ENCODE results near the gene MYRFL. TPM values are rescaled to one million over a fixed set of nuclear protein-coding genes. Genes with fewer than 3 reads are reported as not detected.

Gene MYRFL
- total RNA-seq, 4 donors from 2014 or later: 1.5 TPM; not detected in 3

DNA sequence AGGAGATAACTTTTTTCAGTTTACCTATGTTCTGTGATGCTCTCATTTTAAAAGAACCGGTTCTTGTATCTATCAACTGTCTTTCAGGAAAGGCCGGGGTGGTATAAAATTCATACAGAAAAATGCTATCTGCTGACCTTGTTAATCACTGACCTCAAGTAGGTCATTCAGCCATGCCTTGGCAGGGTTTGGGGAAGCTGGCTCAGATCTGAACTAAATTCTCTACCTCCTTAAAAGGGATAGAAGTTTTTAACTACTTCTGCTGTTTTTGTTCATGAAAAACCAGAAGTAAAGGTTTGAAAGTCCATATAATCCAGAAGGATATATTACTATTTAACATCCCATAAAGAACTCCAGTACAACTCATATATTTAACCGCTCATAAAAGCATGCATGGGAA, 10.1 kb downstream of the MYRFL start:
- no peaks in the 10 kb centered on the region for H3K27me3 ChIP-seq
- H3K4me3 ChIP-seq: no peak overlapping the region
- intact Hi-C loops (cut with DNase I; ENCODE audit: low total_unique reads): no loop called here
- no peaks in the 10 kb centered on the region for H3K36me3 ChIP-seq
- H3K4me1 ChIP-seq: no peaks in the 10 kb centered on the region
- TF ChIP-seq POLR2A (IDR thresholded peaks at IDR 0.05): no peak
- TF ChIP-seq, protein P1, sequence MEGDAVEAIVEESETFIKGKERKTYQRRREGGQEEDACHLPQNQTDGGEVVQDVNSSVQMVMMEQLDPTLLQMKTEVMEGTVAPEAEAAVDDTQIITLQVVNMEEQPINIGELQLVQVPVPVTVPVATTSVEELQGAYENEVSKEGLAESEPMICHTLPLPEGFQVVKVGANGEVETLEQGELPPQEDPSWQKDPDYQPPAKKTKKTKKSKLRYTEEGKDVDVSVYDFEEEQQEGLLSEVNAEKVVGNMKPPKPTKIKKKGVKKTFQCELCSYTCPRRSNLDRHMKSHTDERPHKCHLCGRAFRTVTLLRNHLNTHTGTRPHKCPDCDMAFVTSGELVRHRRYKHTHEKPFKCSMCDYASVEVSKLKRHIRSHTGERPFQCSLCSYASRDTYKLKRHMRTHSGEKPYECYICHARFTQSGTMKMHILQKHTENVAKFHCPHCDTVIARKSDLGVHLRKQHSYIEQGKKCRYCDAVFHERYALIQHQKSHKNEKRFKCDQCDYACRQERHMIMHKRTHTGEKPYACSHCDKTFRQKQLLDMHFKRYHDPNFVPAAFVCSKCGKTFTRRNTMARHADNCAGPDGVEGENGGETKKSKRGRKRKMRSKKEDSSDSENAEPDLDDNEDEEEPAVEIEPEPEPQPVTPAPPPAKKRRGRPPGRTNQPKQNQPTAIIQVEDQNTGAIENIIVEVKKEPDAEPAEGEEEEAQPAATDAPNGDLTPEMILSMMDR (IDR thresholded peaks at IDR 0.05): no peak
- H3K9me3 ChIP-seq: no peaks in the 10 kb centered on the region
- H3K27ac ChIP-seq: no peak overlapping the region
- no peak for DNase-seq

DNA sequence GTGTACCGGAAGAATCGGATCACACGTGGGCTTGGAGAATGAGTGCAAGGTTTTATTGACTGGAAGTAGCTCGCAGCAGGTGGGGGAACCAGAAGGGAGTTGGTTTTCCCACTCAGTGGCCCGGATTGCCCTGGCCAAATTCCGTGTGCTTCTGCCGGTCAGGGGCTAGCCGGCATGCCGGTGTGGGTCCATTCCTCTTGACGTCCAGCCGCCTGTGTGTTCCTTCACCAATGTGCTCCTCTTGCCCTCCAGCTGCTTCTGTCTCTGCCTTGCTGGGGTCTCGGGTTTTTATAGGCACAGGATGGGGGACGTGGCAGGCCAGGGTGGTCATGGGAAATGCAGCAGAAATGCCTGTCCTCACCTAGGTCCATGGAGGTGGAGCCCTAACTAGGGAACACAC, 11.0 kb downstream of the MYRFL start:
- H3K4me1 ChIP-seq: no peaks in the 10 kb centered on the region
- no peak overlapping the region for H3K4me3 ChIP-seq
- H3K27me3 ChIP-seq: no peaks in the 10 kb centered on the region
- H3K36me3 ChIP-seq: no peaks in the 10 kb centered on the region
- intact Hi-C loops (cut with DNase I; ENCODE audit: low total_unique reads): no loop called here
- no peak for DNase-seq
- no peak overlapping the region for H3K27ac ChIP-seq
- H3K9me3 ChIP-seq: no peaks in the 10 kb centered on the region
- TF ChIP-seq, protein P1 (IDR thresholded peaks at IDR 0.05): no peak

- Histone ChIP-seq H3K9me3 (no peaks in the 10 kb centered on the region), H3K4me3 (no peak overlapping the region), H3K27ac (no peak overlapping the region), H3K4me1 (no peaks in the 10 kb centered on the region), H3K27me3 (no peaks in the 10 kb centered on the region), H3K36me3 (no peaks in the 10 kb centered on the region)
- no peak for DNase-seq
- TF ChIP-seq POLR2A (IDR thresholded peaks at IDR 0.05): no peak
- TF ChIP-seq, protein P1 (IDR thresholded peaks at IDR 0.05): no peak
- intact Hi-C loops (cut with DNase I; ENCODE audit: low total_unique reads): no loop called here
Observed at GRCh38 chr12:69837191-69837590, 12.2 kb downstream of the MYRFL start.

DNA sequence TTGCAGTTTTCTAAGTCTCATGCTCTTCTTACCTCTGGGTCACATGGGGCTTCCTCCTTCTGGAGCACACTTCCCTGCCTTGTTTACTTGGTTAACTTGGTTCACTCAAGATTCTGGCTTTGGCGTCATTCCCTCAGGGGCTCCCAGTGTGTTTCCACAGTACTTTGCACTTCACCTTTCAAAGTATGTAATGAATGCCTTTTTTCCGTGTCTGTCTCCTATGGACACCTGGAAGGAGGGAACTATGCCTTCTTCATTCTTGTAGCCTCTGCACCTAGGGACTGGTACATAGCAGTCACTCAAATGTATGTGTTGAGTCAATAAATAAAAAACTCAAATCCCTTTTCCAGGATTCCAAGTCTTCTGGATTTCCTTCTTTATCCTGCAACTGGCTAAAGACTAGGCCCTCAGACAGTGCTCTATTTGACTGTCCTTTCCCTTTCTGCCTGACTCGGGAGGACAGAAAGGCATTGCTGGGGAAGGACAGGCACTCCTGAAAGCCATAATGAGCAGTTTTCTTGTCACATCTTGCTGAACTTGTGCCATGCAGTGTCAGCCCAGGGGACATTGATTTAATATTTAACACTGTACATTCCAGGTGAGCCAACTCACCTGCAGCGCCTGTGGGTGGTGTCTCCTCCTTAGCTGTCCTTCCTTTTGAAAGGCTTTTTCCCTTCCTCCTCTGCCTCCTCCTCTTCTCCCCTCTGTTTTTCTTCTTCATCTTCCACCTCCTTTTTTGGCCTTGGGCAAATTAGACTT, 12.8 kb downstream of the MYRFL start:
- Histone ChIP-seq H3K27ac (no peak overlapping the region), H3K4me1 (no peaks in the 10 kb centered on the region), H3K27me3 (no peaks in the 10 kb centered on the region), H3K9me3 (no peaks in the 10 kb centered on the region), H3K36me3 (no peaks in the 10 kb centered on the region), H3K4me3 (no peak overlapping the region)
- DNase-seq: no peak
- TF ChIP-seq, protein P1 (IDR thresholded peaks at IDR 0.05): no peak
- TF ChIP-seq POLR2A (IDR thresholded peaks at IDR 0.05): no peak
- intact Hi-C loops (cut with DNase I; ENCODE audit: low total_unique reads): no loop called here

- H3K4me1 ChIP-seq: no peaks in the 10 kb centered on the region
- H3K4me3 ChIP-seq: no peak overlapping the region
- intact Hi-C loops (cut with DNase I; ENCODE audit: low total_unique reads): no loop called here
- no peaks in the 10 kb centered on the region for H3K36me3 ChIP-seq
- H3K27me3 ChIP-seq: no peaks in the 10 kb centered on the region
- no peaks in the 10 kb centered on the region for H3K9me3 ChIP-seq
- no peak for DNase-seq
- TF ChIP-seq, protein P1 (IDR thresholded peaks at IDR 0.05): no peak
- no peak for TF ChIP-seq POLR2A (IDR thresholded peaks at IDR 0.05)
- no peak overlapping the region for H3K27ac ChIP-seq
Observed at GRCh38 chr12:69840727-69841126, 15.7 kb downstream of the MYRFL start.
